RWPE1 (cell line): Measurements from ENCODE around the gene BBS12.

Experiments
- CTCF ChIA-PET: fragments of 350-600 bp; sonication (Branson Sonifier 250); formaldehyde crosslinking; extraction: SDS; loops from one replicate; lab custom pipeline; 2021; lab: Yijun Ruan, JAX
- POLR2A ChIA-PET: fragments of 400-600 bp; formaldehyde crosslinking; extraction: SDS; loops from one replicate; lab custom pipeline; 2020; ENCODE audit warnings: antibody characterized with exemption; ENCODE audit not compliant: low non-redundant PET; lab: Yijun Ruan, JAX
- DNase-seq: peaks from one replicate; pipeline ENCODE4 v3.0.0; 2012; ENCODE audit warnings: low spot score
- H3K27ac ChIP-seq: fragments of 450-650 bp; 2 replicates; pipeline ENCODE4 v1.5.1; 2017
- TF ChIP-seq, protein P1 (sequence below): fragments of 450-650 bp; conservative IDR thresholded peaks from 2 replicates; pipeline ENCODE4 v1.5.1; 2017; ENCODE audit warnings: low read depth, mild to moderate bottlenecking

Gene BBS12

DNA sequence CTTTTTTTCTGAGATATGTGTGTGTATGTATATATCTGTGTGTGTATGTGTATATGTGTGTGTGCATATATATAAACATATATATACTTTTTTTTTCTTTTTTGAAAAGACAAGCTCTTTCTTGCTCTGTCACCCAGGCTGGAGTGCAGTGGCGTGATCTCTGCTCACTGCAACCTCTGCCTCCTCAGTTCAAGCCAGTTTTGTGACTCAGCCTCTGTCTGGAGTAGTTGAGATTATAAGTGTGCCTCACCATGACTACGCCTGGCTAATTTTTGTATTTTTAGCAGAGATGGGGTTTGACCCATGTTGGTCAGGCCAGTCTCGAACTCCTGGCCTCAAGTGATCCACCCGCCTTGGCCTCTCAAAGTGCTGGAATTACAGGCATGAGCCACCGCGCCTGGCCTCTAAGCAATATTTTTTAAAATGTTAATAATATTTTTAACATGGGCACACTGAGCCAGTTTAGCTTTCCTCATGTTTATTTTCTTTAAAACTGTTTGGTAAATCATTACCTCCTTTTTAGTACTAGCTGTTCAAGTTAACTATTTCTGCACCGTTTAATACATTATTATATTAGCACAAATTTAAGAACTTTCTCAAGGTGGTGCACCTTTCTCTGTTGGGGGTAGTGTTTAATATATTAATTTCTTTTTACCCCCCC, 33.3 kb downstream of the BBS12 start:
- TF ChIP-seq, protein P1, sequence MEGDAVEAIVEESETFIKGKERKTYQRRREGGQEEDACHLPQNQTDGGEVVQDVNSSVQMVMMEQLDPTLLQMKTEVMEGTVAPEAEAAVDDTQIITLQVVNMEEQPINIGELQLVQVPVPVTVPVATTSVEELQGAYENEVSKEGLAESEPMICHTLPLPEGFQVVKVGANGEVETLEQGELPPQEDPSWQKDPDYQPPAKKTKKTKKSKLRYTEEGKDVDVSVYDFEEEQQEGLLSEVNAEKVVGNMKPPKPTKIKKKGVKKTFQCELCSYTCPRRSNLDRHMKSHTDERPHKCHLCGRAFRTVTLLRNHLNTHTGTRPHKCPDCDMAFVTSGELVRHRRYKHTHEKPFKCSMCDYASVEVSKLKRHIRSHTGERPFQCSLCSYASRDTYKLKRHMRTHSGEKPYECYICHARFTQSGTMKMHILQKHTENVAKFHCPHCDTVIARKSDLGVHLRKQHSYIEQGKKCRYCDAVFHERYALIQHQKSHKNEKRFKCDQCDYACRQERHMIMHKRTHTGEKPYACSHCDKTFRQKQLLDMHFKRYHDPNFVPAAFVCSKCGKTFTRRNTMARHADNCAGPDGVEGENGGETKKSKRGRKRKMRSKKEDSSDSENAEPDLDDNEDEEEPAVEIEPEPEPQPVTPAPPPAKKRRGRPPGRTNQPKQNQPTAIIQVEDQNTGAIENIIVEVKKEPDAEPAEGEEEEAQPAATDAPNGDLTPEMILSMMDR = no peak
- no peak for DNase-seq
- ChIA-PET POLR2A (no interaction called here), CTCF (interaction anchor here (0.6 to 0.9 kb wide), 2 partner anchors 149 to 156 kb away, joined by 3 to 4 read pairs; no protein-coding TSS in a partner anchor)
- peak overlapping the region; percentile 77 for H3K27ac ChIP-seq

DNA sequence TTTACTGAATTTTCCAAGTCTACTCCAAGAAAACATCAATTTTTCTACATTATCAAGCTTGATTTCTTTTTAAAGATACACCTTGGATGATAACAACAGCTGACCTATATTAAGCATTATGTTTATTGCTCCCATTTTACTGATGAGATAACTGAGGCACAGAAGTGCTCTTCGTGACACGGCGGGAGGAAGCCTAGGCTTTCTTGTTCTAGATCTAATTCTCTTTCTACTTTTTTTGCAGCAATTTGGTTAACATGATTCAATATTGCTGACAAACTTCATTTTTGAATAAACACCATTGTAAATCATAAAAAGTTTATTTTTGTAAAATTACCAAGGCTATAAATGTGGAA, 33.8 kb downstream of the BBS12 start:
- TF ChIP-seq, protein P1 = no peak

DNA sequence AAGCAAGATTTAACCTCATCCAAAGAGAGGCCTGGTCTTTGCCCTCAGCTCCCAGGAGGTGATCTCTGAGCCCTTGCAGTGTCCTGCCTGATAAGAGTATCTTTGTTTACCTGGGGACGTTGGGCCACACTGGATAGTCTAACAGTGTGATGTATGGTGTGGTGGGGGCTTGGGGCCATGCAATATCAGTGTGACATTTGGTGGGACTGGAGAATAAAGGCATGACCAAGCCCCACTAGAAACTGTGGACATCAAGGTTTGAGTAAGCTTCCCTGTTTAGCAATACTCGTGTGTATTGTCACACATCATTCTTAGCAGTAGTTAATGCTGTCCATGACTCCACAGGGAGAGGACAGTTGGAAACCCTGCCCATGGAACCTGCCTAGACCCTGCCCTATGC, 34.4 kb downstream of the BBS12 start:
- H3K27ac ChIP-seq = no peak overlapping the region
- TF ChIP-seq, protein P1 = no peak
- DNase-seq = no peak
- POLR2A ChIA-PET = no interaction called here
- CTCF ChIA-PET = interaction anchor here (0.7 to 0.9 kb wide), 2 partner anchors 9 to 148 kb away, joined by 3 to 6 read pairs; no protein-coding TSS in a partner anchor

More for the DNA sequence above, 33.8 kb downstream of the BBS12 start:
- POLR2A ChIA-PET = no interaction called here
- DNase-seq = no peak
- no peak overlapping the region for H3K27ac ChIP-seq
- CTCF ChIA-PET = interaction anchor here (0.6 to 0.9 kb wide), 2 partner anchors 148 to 155 kb away, joined by 3 to 4 read pairs; no protein-coding TSS in a partner anchor

DNA sequence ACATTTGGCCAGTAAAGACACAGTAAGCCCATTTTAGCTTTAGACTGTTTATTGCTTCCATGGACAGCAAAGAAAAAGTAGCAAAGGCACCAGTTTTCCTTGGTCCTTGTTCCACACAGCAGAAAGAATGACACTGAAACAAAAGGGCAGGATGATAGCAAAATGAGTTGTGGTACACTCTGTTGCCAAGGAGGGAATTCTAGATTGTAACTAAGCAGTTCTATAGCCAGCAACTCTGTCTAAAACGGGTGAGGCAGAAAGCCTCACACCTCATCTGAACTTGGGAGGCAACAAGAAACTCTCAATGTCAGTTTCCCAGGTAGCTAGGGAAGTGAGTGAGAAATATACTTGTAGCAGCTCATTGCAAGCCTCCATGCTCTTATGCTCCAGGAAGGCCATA, 39.2 kb downstream of the BBS12 start:
- CTCF ChIA-PET = interaction anchor here (0.7 kb wide), 1 partner anchor 34 kb away, joined by 3 read pairs; no protein-coding TSS in a partner anchor
- POLR2A ChIA-PET = no interaction called here
- peak overlapping the region; percentile 69; the same call in 1 of the 2 replicates for H3K27ac ChIP-seq
- TF ChIP-seq, protein P1 = no peak
- DNase-seq = no peak

DNA sequence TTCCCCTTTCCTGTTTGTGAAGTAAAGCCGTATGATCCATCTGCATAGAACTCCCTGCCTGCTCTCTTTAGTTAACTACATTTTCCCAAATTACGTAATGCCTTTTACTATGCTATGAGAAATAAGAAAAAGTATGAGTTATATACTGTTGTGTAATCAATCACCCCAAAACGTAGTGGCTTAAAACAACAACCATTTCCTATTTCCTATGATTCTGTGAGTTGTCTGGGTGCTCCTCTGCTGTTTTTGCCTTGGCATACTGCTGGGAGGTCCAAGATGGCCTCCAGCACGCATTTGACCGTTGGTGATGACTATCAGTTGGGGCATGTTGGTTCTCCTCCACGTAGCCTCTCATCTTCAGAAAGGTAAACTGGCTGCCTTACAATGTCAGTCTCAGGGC, 39.8 kb downstream of the BBS12 start:
- peak overlapping the region; percentile 69 for H3K27ac ChIP-seq
- DNase-seq = no peak
- ChIA-PET CTCF (no interaction called here), POLR2A (no interaction called here)
- TF ChIP-seq, protein P1 = no peak

DNA sequence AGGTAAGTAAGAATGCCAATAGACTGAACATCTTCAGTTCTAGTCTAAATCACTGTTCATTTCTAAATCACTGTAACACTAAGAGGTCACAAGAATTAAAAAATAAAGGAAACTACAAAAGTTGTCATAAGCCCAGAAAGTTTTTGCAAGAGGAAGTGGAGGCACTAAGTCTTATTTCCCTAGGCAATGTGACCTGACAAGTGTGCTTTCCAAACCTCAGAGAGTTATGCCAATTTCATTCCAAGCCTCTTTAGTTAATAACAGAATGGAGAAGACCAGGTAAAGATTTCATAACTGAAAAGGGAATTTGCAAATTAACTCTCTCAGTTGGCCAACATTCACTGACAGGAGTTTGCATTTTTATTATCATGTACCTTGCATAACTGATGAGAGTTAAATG, 40.5 kb downstream of the BBS12 start:
- no peak for DNase-seq
- ChIA-PET POLR2A (no interaction called here), CTCF (no interaction called here)
- TF ChIP-seq, protein P1 = no peak
- H3K27ac ChIP-seq = no peak overlapping the region
